GM20000 (cell line): ENCODE measurements around the gene FCHO2.

Experiments
- DNase-seq: peaks from one replicate; pipeline ENCODE4 v3.0.0; 2012; ENCODE audit warnings: low spot score
- TF ChIP-seq, protein P1 (sequence below): IDR thresholded peaks from 2 replicates; pipeline ENCODE4 v1.5.1; 2012; ENCODE audit warnings: mild to moderate bottlenecking, control low read depth; ENCODE audit errors: extremely low read depth, missing control alignments

The FCHO2 gene

GRCh38 chr5:73130811-73131210 is 175.0 kb downstream of the FCHO2 start:
- TF ChIP-seq, protein P1, sequence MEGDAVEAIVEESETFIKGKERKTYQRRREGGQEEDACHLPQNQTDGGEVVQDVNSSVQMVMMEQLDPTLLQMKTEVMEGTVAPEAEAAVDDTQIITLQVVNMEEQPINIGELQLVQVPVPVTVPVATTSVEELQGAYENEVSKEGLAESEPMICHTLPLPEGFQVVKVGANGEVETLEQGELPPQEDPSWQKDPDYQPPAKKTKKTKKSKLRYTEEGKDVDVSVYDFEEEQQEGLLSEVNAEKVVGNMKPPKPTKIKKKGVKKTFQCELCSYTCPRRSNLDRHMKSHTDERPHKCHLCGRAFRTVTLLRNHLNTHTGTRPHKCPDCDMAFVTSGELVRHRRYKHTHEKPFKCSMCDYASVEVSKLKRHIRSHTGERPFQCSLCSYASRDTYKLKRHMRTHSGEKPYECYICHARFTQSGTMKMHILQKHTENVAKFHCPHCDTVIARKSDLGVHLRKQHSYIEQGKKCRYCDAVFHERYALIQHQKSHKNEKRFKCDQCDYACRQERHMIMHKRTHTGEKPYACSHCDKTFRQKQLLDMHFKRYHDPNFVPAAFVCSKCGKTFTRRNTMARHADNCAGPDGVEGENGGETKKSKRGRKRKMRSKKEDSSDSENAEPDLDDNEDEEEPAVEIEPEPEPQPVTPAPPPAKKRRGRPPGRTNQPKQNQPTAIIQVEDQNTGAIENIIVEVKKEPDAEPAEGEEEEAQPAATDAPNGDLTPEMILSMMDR, result no peak
- no peak for DNase-seq

GRCh38 chr5:73131711-73132425 is 176.0 kb downstream of the FCHO2 start:
- DNase-seq, result no peak
- TF ChIP-seq, protein P1, result no peak

DNA sequence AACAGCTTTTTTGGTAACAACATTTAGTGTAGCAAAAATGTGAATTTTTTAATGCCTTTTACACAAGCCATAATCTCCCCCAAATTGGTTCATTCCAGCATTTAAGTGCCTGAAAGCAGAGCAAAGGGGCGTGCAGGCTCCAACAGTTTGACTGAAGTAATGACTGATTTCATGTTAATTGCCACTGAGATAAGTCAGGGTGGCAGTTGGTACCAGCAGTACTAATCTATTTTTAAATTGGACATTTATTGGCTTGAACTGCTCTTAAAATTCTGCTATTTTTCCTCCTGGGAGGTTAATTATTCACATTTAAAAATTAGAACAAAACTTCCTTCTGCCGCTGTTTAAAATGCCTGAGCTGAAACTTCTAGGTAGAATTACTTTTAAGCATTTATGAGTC is 176.9 kb downstream of the FCHO2 start:
- TF ChIP-seq, protein P1, result no peak
- no peak for DNase-seq

DNA sequence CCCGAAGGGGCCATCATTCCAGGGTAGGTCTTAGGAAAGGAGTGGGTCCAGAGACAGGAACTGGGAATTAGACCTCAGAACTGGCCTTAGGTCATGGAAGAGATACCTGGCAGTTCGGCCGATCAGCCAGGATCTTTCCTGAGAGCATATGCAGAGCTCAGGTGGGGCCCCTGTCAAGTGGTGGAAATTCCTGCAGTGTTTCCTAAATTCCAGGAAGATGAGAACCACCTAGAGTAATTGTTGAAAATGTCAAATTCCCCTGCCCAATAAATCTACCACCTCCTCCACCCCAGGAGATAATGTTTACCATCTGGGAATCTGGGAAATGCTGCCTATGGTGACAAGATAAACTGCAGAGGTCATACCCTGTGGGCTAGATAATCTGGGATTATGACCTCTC is 179.2 kb downstream of the FCHO2 start:
- DNase-seq, result no peak
- TF ChIP-seq, protein P1, result no peak

DNA sequence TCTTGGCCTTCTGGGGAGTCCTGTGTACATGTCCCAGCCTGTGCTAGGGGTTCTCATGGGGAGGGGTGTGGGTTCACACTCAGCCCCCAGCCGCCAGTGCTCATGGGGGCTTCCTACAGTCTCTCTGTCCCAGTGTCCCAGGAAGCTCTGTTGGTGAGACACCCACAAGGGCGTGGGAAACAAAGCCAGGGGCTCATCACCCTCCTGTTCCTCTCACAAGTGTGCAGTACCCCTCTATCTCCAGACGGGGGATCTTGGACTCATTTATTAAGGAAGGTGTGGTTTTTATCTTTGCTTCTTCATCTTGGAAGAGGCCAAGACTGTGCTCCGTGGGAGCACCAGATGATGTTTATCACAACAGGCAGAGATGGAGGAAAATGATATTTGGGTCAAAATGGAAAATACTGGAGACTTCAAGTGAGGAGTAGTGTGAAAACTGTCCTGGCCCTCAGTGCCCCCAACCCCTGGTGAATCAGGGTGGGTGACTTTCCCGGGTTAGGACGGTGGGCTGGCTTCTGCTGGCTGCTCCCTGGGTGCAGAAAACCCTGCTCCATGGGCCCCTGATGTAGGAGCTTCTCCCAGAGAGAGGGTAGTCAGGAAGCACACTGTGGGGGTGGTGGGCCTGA is 179.7 kb downstream of the FCHO2 start:
- DNase-seq, result no peak
- TF ChIP-seq, protein P1, result no peak

DNA sequence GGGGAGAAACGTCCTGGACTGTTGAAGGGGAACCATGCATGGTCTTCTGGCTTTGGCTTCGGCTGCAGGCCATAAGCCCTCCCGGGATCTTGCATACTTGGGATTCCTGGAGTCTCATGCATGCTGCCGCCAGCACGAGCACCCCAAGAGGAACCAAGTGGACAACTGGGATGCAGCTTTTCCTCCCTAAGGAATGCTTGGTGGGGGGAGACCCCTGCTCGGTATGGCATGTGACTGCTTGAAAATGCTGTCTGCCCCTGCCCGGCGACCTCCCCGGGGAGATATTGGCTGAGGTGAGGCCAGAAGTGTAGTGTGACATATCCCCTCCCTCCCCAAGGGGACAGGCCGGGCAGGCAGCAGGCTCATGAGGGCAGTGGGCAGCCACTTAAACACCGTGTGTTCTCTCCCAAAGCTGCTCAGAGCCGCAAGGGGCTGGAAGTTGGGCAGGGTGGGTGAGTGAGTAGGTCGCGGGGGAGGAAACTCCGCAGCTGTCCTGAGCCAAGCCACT is 180.3 kb downstream of the FCHO2 start:
- TF ChIP-seq, protein P1, result no peak
- DNase-seq, result no peak
